ENCODE measurements around the gene DCBLD2. TPM values are rescaled to one million over a fixed set of nuclear protein-coding genes. Genes with fewer than 3 reads are reported as not detected.

DCBLD2 gene
- total and polyA plus RNA-seq, 2 of the 4 experiments (the other 2 are of a cell fraction), result 121 to 196 TPM

DNA sequence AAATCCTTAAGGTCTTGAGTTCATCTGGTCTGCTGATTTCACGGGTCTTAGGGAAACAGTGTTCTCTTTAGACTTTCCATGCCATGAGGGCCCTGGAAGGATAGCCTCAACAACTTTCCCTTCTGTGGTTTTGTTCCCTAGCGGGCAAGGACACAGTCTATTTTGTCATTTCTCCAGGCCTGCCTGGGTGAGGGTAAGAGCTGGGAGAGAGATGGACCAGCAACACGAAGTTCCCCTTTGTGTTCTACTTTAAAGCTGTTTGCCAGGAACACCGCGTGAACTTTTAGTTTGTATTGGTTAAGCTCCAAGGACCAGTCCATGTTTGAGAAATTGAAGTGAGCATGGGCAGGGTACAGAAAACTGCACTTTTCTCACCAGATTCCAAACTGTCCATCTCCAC is 117.5 kb downstream of the DCBLD2 start:
- Histone ChIP-seq H4K8ac (ENCODE audit: low read depth in 2 of 2, low read length in 2 of 2) (no peak overlapping the region), H2AK9ac (replicated peaks; ENCODE audit: low read depth, low read length, poor library complexity) (no peak overlapping the region), H3K4me3 (ENCODE audit: insufficient read depth, low read depth, low read length) (no peak overlapping the region), H2BK120ac (ENCODE audit: low read depth, low read length) (peak overlapping the region; percentile 41; the same call in 1 of the 2 replicates), H4K20me1 (ENCODE audit: insufficient read depth, low read length) (no peaks in the 10 kb centered on the region), H3K9me1 (ENCODE audit: insufficient read depth, low read length) (peaks cover 17% of the 10 kb centered on the region), H3K56ac (ENCODE audit: extremely low read depth, insufficient read depth, low read length) (no peak overlapping the region), H2BK15ac (ENCODE audit: low read depth, low read length) (peak overlapping the region; percentile 24; the same call in 2 of the 3 replicates), H2BK20ac (ENCODE audit: low read depth, low read length) (peak overlapping the region; percentile 51), H2AFZ (replicated peaks; ENCODE audit: low read length, poor library complexity) (no peak overlapping the region), H3K18ac (ENCODE audit: low read depth, low read length) (peak overlapping the region; percentile 76; the same call in 1 of the 2 replicates), H3K27ac (ENCODE audit: insufficient read depth, low read length) (peak overlapping the region; percentile 11; the same call in 1 of the 2 replicates), H3K36me3 (ENCODE audit: control insufficient read depth, insufficient read depth, low read length) (no peaks in the 10 kb centered on the region), H3K4me2 (ENCODE audit: low read depth, low read length) (no peak overlapping the region), H3K14ac (replicated peaks; ENCODE audit: low read depth, low read length) (peak overlapping the region; percentile 50; the same call in 1 of the 2 replicates), H3K4me1 (ENCODE audit: control insufficient read depth, insufficient read depth, low read length) (peaks cover 10% of the 10 kb centered on the region), H4K5ac (ENCODE audit: low read depth, low read length) (peak overlapping the region; percentile 57), H3K23ac (ENCODE audit: low read depth, low read length) (no peak overlapping the region; the same call in 1 of the 2 replicates), H3K27me3 (ENCODE audit: control insufficient read depth, insufficient read depth, low read length) (no peaks in the 10 kb centered on the region), H3K9ac (ENCODE audit: low read depth, low read length) (no peak overlapping the region), H4K91ac (ENCODE audit: insufficient read depth, low read depth, low read length) (peak overlapping the region; percentile 5), H3K4ac (ENCODE audit: low read depth, low read length) (peak overlapping the region; percentile 57), H3K79me1 (ENCODE audit: low read depth in 1 of 2, low read length in 2 of 2) (0 out of 4 replicates have a peak, but pooled peaks cover 0 to 4% of the 10 kb centered on the region in 2 experiments), H2BK5ac (ENCODE audit: low read depth, low read length, poor library complexity, severe bottlenecking) (peak overlapping the region; percentile 22), H3K9me3 (ENCODE audit: control insufficient read depth, insufficient read depth, low read length) (no peaks in the 10 kb centered on the region), H2AK5ac (ENCODE audit: low read depth, low read length) (peak overlapping the region; percentile 76; the same call in 1 of the 2 replicates)
- dilution Hi-C loops (cut with HindIII; ENCODE audit: low sequenced_read_pairs, unreplicated experiment), result no loop called here
- CTCF ChIA-PET, result no interaction called here
- in situ Hi-C loops (cut with MboI; ENCODE audit: low sequenced_read_pairs), result loop anchor here (10.0 kb wide), 1 partner anchor 179 kb away; no protein-coding TSS in a partner anchor
- TF ChIP-seq NFE2L2 (IDR thresholded peaks at IDR 0.05; ENCODE audit: low read depth, low read length) (no peak), MAFK (IDR thresholded peaks at IDR 0.05; ENCODE audit: low read depth, low read length) (no peak), BHLHE40 (IDR thresholded peaks at IDR 0.05; ENCODE audit: low read depth, low read length) (no peak), CHD1 (IDR thresholded peaks at IDR 0.05; ENCODE audit: low read depth, low read length) (no peak), RCOR1 (IDR thresholded peaks at IDR 0.05; ENCODE audit: insufficient replicate concordance, low read length) (no peak), ELK1 (IDR thresholded peaks at IDR 0.05; ENCODE audit: borderline replicate concordance, low read depth, low read length) (no peak), SMC3 (IDR thresholded peaks at IDR 0.05; ENCODE audit: low read depth, low read length) (no peak), RAD21 (IDR thresholded peaks at IDR 0.05; ENCODE audit: low read length) (no peak), RFX5 (IDR thresholded peaks at IDR 0.05; ENCODE audit: low read depth, low read length) (no peak), MXI1 (IDR thresholded peaks at IDR 0.05; ENCODE audit: borderline replicate concordance, low read depth, low read length) (no peak), POLR2A (IDR thresholded peaks at IDR 0.05; ENCODE audit: low read depth, low read length) (no peak), MAZ (IDR thresholded peaks at IDR 0.05; ENCODE audit: borderline replicate concordance, low read depth, low read length) (no peak)
- WGBS, 2 experiments (ENCODE audit: extremely low coverage in 2 of 2, insufficient read length in 1 of 2), result no CpG with 5 or more reads among the region's 5 CpGs
- POLR2A ChIA-PET (ENCODE audit: unreplicated experiment), result no interaction called here
- ATAC-seq (ENCODE audit: low read depth) (no peak), DNase-seq (no peak)
- intact Hi-C loops (cut with micrococcal nuclease), result no loop called here
- no TSS peak for BruUV-seq (replicated peaks)
